ENCODE measurements around the gene MARCHF3.
"Not testable (repeated sequence)": the region's sequence is repeated elsewhere in the genome, so short reads cannot be mapped to it uniquely, and the experiment has no call there.

MARCHF3 gene

DNA sequence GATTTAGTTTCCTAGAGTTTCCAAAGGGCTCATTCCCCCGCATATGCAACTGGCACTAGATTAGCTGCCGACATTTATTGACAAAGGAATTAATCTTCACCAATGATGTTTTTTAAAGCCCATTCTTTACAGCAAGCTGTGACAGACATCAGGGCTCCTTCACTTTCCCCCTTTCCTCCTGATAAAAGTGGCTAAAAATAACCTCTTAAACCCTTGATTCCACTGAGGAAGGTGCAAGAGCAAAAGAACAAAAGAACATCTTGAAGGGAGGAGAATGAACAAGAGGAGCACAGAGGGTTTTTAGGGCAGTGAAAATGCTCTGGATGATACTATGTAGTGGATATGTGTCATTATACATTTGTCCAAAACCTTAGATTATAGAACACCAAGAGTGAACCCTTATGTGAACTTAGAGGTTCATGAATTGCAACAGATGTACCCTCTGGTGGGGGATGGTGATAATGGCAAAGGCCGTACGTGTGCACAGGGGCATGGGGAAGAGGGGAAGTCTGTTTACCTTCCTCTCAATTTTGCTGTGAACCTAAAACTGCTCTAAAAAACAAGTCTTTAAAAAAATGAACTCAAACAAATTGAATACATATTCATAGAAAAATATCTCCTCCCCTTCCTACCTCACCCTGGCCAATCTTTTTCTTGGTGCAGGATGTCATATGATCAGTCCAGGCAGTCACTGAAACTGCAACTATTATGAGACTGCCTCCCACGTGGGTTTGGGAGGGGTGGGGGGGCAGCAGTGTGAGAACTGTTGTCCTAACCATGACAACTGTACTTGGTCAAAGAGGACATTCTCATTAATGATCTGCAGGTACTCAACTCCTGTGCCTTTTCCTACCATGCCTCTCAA, 83.0 kb downstream of the MARCHF3 start:
- no peak overlapping the region for H3K4me3 ChIP-seq (ENCODE audit: low read depth, low read length)
- TF ChIP-seq, protein P1, sequence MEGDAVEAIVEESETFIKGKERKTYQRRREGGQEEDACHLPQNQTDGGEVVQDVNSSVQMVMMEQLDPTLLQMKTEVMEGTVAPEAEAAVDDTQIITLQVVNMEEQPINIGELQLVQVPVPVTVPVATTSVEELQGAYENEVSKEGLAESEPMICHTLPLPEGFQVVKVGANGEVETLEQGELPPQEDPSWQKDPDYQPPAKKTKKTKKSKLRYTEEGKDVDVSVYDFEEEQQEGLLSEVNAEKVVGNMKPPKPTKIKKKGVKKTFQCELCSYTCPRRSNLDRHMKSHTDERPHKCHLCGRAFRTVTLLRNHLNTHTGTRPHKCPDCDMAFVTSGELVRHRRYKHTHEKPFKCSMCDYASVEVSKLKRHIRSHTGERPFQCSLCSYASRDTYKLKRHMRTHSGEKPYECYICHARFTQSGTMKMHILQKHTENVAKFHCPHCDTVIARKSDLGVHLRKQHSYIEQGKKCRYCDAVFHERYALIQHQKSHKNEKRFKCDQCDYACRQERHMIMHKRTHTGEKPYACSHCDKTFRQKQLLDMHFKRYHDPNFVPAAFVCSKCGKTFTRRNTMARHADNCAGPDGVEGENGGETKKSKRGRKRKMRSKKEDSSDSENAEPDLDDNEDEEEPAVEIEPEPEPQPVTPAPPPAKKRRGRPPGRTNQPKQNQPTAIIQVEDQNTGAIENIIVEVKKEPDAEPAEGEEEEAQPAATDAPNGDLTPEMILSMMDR (IDR thresholded peaks at IDR 0.05; ENCODE audit: borderline replicate concordance, insufficient read depth, low read depth, low read length), result no peak

DNA sequence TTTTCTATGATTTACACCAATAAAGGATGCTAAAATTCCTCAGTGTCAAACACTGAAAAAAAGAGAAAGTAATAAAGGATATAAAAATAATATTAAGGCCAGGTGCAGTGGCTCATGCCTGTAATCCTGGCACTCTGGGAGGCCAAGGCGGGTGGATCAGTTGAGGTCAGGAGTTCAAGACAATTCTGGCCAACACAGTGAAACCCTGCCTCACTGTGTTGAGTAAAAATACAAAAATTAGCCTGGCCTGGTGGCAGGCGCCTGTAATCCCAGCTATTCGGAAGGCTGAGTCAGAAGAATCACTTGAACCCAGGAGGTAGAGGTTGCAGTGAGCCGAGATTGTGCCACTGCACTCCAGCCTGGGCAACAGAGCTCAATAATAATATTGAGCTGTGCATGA, 87.5 kb downstream of the MARCHF3 start:
- not testable (repeated sequence) for H3K4me3 ChIP-seq (ENCODE audit: low read depth, low read length)

DNA sequence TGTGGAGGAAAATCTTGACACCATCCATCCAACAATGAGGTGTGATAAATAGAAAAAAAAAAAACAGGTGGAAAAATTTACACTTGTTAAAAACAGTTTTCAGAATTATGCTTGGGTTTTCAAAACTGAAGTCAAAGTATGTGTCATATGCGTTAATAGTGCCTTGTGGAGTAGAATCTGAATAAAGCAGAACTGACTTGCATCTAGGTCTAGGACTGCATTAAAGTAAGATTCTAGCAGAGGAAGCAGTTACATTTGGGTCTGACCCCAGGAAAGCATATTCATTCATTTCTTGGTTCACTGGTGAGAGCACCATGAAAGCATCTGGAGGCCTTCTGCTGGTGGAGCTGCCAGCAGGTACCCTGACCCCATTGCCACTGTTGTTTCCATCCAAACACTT, 89.0 kb downstream of the MARCHF3 start:
- TF ChIP-seq, protein P1 (IDR thresholded peaks at IDR 0.05; ENCODE audit: borderline replicate concordance, insufficient read depth, low read depth, low read length), result no peak
- H3K4me3 ChIP-seq (ENCODE audit: low read depth, low read length), result no peak overlapping the region

DNA sequence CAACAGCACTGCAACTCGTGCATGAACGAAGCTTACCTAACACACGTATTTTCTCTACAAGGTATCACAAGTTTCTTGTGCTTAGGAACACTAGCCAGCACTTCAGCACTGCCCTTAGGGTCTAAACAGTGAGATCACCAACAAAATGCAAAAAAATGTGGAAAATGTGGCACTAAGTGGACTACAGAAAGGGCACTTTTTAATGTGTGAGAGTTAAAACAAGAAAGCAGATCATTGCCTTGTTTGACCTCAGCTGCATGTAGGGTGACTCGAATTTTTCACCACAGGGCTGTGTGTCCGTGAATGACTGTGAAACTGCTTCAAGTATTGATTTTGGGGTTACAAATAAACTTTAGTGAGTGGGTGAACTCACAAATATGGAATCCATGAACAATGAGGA, 90.5 kb downstream of the MARCHF3 start:
- H3K4me3 ChIP-seq (ENCODE audit: low read depth, low read length), result no peak overlapping the region
- TF ChIP-seq, protein P1 (IDR thresholded peaks at IDR 0.05; ENCODE audit: borderline replicate concordance, insufficient read depth, low read depth, low read length), result no peak

DNA sequence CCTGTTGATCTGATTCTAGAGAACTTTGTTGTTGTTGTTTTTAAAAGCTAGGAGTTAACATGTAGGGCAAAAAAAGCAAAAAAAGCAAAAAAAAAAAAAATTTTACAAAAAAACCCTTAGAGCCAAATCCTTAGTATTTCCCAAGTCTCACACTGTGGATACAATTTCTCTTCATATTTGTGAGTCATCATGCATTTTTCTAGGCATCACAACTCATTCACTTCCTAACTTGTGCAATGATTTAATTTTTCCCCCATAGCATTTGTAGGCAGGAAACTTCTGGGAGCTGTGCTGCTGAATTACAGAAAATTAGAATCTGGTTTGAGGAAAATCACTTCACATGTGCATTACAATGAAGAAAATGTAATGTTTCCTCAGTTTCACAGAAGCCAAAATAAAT, 91.9 kb downstream of the MARCHF3 start:
- TF ChIP-seq, protein P1 (IDR thresholded peaks at IDR 0.05; ENCODE audit: borderline replicate concordance, insufficient read depth, low read depth, low read length), result no peak
- H3K4me3 ChIP-seq (ENCODE audit: low read depth, low read length), result no peak overlapping the region

DNA sequence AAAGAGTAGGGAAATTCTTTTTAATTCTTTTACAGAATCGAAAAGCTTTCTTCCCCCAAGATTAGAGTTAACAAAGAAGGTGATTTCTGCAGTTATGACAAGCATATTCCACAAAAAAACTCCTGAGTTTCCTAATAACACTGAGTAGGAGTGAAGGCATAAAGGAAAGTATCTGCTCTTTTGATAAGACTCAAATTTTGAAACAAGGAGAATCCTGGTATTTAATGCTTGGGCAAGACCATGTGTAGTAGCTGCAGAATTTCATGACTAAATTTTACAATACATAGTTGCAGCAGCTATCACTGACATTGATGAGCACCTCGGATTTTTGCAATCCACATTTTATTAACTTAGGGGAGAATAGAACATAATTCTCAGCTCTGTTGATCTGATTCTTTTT, 92.6 kb downstream of the MARCHF3 start:
- no peak overlapping the region for H3K4me3 ChIP-seq (ENCODE audit: low read depth, low read length)

DNA sequence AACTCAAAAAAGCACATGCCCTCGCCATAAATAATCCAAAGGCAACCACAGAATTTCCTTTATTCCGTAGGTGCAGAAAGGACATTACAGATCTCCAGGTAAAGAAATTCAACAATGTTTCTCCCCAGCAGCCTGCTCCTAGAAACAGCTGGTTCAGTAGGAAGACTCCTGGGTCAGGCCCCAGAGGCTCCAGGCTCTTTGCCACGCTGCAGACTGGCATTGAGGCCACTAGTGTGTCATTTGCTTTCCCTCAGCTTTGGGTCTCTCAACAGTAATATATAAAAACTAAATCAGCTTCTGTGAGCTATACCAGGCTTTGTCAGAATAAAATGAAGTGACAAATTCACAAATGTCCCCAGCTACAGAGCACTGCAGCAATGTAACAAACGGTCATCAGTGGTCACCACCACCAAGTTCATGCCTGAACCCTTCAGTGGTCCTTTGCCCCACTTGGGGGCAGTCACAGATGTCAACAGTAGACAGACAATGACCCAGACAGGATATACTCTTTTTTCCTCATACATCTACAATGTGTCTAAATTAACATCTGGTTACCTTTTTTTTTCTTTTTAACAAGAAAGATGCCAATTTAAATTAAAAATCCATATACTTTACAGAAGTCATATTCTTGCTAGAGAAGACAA, 93.5 kb downstream of the MARCHF3 start:
- H3K4me3 ChIP-seq (ENCODE audit: low read depth, low read length), result no peak overlapping the region
- TF ChIP-seq, protein P1 (IDR thresholded peaks at IDR 0.05; ENCODE audit: borderline replicate concordance, insufficient read depth, low read depth, low read length), result no peak

More for the DNA sequence above, 92.6 kb downstream of the MARCHF3 start:
- TF ChIP-seq, protein P1 (IDR thresholded peaks at IDR 0.05; ENCODE audit: borderline replicate concordance, insufficient read depth, low read depth, low read length), result no peak

Data from GM12875 (cell line).